GM23338 (cell line): Measurements from ENCODE around the gene CDC23.

Source experiments
- CREB1 ChIP-seq: fragments of 250-450 bp; sonication (Bioruptor Pico); IDR thresholded peaks from 2 replicates; pipeline ENCODE4 v1.5.0; 2020; ENCODE audit warnings: low read depth, mild to moderate bottlenecking, moderate library complexity
- CTCF ChIP-seq, 2 experiments: fragments of 200-600 bp in 1 of 2; sonication (generic) in 1 of 2; conservative IDR thresholded peaks; 2 replicates each; pipeline versions ENCODE4 v1.5.1 to v1.6.1; 2016 to 2017; ENCODE audit warnings: antibody characterized with exemption in 2 of 2, low read depth in 2 of 2, mild to moderate bottlenecking in 2 of 2, moderate library complexity in 1 of 2
- EZH2 ChIP-seq: fragments of 200-600 bp; sonication (generic); IDR thresholded peaks from one replicate; pipeline ENCODE4 v1.8.0; 2017; ENCODE audit warnings: antibody characterized with exemption, mild to moderate bottlenecking, low read depth; ENCODE audit not compliant: unreplicated experiment
- EZH2phosphoT487 ChIP-seq: fragments of 200-600 bp; sonication (generic); IDR thresholded peaks from one replicate; pipeline ENCODE4 v1.8.1; 2018; ENCODE audit warnings: antibody characterized with exemption; ENCODE audit not compliant: unreplicated experiment
- JUNB ChIP-seq: IDR thresholded peaks from one replicate; pipeline ENCODE4 v1.6.1; 2016; ENCODE audit warnings: antibody characterized with exemption; ENCODE audit not compliant: unreplicated experiment
- NANOG ChIP-seq: IDR thresholded peaks from 2 replicates; pipeline ENCODE4 v1.6.1; 2016; ENCODE audit warnings: antibody characterized with exemption, borderline replicate concordance
- POLR2AphosphoS5 ChIP-seq: IDR thresholded peaks from 2 replicates; pipeline ENCODE4 v1.6.1; 2016; ENCODE audit warnings: antibody characterized with exemption, low read depth
- REST ChIP-seq: IDR thresholded peaks from one replicate; pipeline ENCODE4 v1.6.1; 2018; ENCODE audit warnings: antibody characterized with exemption; ENCODE audit not compliant: unreplicated experiment
- STAT1 ChIP-seq: IDR thresholded peaks from one replicate; pipeline ENCODE4 v1.6.1; 2016; ENCODE audit warnings: antibody characterized with exemption; ENCODE audit not compliant: unreplicated experiment
- ZNF114 ChIP-seq: fragments of 250-450 bp; sonication (Bioruptor Pico); IDR thresholded peaks from 2 replicates; pipeline ENCODE4 v1.5.0; 2020; ENCODE audit warnings: mild to moderate bottlenecking, moderate library complexity
- ZNF331 ChIP-seq: fragments of 250-450 bp; sonication (Bioruptor Pico); IDR thresholded peaks from 2 replicates; pipeline ENCODE4 v1.5.0; 2020; ENCODE audit warnings: low read depth, mild to moderate bottlenecking, moderate library complexity
- TF ChIP-seq, protein P1 (sequence below): IDR thresholded peaks from 2 replicates; pipeline ENCODE4 v1.6.1; 2016; ENCODE audit warnings: antibody characterized with exemption
- TF ChIP-seq, protein P2 (sequence below): fragments of 250-450 bp; sonication (Bioruptor Pico); IDR thresholded peaks from 2 replicates; pipeline ENCODE4 v1.5.0; 2020; ENCODE audit warnings: mild to moderate bottlenecking, moderate library complexity

DNA sequence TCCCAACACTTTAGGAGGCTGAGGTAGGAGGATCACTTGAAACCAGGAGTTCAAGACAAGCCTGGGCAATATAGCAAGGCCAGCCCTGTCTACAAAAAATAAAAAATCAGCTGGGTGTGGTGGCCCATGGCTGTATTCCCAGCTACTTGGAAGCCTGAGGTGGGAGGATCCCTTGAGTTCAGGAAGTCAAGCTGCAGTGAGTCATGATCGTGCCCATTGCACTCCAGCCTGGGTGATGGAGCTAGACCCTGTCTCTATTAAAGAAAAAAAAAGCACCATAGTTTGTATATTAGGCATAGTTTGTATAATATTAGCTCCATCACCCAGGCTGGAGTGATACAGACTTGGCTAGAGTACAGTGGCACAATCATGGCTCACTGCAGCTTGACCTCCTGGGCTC lies 64.3 kb downstream of the CDC23 start:
- TF ChIP-seq JUNB: no peak
- TF ChIP-seq CTCF (conservative IDR thresholded peaks at IDR 0.05; ENCODE audit: low read depth in 2 of 2): no peak
- TF ChIP-seq REST: no peak
- no peak for TF ChIP-seq POLR2AphosphoS5
- TF ChIP-seq ZNF331: no peak
- no peak for TF ChIP-seq EZH2
- TF ChIP-seq, protein P1, sequence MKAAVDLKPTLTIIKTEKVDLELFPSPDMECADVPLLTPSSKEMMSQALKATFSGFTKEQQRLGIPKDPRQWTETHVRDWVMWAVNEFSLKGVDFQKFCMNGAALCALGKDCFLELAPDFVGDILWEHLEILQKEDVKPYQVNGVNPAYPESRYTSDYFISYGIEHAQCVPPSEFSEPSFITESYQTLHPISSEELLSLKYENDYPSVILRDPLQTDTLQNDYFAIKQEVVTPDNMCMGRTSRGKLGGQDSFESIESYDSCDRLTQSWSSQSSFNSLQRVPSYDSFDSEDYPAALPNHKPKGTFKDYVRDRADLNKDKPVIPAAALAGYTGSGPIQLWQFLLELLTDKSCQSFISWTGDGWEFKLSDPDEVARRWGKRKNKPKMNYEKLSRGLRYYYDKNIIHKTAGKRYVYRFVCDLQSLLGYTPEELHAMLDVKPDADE: no peak
- TF ChIP-seq, protein P2, sequence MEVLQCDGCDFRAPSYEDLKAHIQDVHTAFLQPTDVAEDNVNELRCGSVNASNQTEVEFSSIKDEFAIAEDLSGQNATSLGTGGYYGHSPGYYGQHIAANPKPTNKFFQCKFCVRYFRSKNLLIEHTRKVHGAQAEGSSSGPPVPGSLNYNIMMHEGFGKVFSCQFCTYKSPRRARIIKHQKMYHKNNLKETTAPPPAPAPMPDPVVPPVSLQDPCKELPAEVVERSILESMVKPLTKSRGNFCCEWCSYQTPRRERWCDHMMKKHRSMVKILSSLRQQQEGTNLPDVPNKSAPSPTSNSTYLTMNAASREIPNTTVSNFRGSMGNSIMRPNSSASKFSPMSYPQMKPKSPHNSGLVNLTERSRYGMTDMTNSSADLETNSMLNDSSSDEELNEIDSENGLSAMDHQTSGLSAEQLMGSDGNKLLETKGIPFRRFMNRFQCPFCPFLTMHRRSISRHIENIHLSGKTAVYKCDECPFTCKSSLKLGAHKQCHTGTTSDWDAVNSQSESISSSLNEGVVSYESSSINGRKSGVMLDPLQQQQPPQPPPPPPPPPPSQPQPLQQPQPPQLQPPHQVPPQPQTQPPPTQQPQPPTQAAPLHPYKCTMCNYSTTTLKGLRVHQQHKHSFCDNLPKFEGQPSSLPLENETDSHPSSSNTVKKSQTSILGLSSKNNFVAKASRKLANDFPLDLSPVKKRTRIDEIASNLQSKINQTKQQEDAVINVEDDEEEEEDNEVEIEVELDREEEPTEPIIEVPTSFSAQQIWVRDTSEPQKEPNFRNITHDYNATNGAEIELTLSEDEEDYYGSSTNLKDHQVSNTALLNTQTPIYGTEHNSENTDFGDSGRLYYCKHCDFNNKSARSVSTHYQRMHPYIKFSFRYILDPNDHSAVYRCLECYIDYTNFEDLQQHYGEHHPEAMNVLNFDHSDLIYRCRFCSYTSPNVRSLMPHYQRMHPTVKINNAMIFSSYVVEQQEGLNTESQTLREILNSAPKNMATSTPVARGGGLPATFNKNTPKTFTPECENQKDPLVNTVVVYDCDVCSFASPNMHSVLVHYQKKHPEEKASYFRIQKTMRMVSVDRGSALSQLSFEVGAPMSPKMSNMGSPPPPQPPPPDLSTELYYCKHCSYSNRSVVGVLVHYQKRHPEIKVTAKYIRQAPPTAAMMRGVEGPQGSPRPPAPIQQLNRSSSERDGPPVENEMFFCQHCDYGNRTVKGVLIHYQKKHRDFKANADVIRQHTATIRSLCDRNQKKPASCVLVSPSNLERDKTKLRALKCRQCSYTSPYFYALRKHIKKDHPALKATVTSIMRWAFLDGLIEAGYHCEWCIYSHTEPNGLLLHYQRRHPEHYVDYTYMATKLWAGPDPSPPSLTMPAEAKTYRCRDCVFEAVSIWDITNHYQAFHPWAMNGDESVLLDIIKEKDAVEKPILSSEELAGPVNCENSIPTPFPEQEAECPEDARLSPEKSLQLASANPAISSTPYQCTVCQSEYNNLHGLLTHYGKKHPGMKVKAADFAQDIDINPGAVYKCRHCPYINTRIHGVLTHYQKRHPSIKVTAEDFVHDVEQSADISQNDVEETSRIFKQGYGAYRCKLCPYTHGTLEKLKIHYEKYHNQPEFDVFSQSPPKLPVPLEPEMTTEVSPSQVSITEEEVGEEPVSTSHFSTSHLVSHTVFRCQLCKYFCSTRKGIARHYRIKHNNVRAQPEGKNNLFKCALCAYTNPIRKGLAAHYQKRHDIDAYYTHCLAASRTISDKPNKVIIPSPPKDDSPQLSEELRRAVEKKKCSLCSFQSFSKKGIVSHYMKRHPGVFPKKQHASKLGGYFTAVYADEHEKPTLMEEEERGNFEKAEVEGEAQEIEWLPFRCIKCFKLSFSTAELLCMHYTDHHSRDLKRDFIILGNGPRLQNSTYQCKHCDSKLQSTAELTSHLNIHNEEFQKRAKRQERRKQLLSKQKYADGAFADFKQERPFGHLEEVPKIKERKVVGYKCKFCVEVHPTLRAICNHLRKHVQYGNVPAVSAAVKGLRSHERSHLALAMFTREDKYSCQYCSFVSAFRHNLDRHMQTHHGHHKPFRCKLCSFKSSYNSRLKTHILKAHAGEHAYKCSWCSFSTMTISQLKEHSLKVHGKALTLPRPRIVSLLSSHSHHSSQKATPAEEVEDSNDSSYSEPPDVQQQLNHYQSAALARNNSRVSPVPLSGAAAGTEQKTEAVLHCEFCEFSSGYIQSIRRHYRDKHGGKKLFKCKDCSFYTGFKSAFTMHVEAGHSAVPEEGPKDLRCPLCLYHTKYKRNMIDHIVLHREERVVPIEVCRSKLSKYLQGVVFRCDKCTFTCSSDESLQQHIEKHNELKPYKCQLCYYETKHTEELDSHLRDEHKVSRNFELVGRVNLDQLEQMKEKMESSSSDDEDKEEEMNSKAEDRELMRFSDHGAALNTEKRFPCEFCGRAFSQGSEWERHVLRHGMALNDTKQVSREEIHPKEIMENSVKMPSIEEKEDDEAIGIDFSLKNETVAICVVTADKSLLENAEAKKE: no peak
- no peak for TF ChIP-seq EZH2phosphoT487
- no peak for TF ChIP-seq CREB1 (CRISPR knock-in tag)
- no peak for TF ChIP-seq STAT1
- no peak for TF ChIP-seq NANOG
- no peak for TF ChIP-seq ZNF114
